ENCODE data around the gene CRB2. TPM values are rescaled to one million over a fixed set of nuclear protein-coding genes. Genes with fewer than 3 reads are reported as not detected.

CRB2 gene
- total and polyA plus RNA-seq, 2 of the 4 experiments (the other 2 are of a cell fraction), result not detected

DNA sequence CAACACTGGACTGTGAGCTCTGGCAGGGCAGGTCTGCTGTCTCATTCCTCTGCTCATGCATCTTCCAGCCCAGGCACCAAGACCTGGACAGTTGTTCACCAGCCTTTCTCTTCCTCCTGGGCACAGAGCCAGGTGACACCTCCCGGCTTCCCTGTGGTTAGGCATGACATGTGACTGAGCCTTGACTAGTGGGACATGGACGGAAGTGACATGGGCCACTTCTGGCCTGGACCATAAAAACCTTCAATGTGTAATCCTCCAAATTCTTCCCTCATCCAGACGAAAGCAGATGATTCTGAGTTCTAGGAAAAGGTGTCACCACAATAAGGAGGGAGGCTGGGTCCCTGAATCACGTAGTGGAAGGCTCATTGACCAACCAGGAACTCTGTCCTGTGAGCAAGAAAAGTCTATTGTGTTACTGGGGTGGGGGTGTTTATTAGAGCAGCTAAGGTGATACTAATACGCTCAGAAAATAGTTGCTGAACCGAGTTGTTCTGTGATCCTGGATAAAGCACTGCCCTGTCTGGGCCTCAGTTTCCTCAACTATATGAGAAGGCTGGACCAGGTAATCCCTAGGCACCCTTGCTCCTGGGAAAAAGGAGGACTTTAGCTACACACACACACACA, 26.6 kb upstream of the CRB2 start:
- Histone ChIP-seq H2AK9ac (replicated peaks; ENCODE audit: low read depth, low read length, poor library complexity) (no peak overlapping the region), H4K20me1 (ENCODE audit: insufficient read depth, low read length) (no peaks in the 10 kb centered on the region), H4K91ac (ENCODE audit: insufficient read depth, low read depth, low read length) (no peak overlapping the region), H3K4me1 (ENCODE audit: control insufficient read depth, insufficient read depth, low read length) (no peaks in the 10 kb centered on the region), H3K27ac (ENCODE audit: insufficient read depth, low read length) (no peak overlapping the region), H3K18ac (ENCODE audit: low read depth, low read length) (no peak overlapping the region), H3K9me1 (ENCODE audit: insufficient read depth, low read length) (no peaks in the 10 kb centered on the region), H3K56ac (ENCODE audit: extremely low read depth, insufficient read depth, low read length) (no peak overlapping the region), H4K5ac (ENCODE audit: low read depth, low read length) (no peak overlapping the region), H2BK120ac (ENCODE audit: low read depth, low read length) (no peak overlapping the region), H3K4me2 (ENCODE audit: low read depth, low read length) (no peak overlapping the region), H3K23ac (ENCODE audit: low read depth, low read length) (no peak overlapping the region), H3K36me3 (ENCODE audit: control insufficient read depth, insufficient read depth, low read length) (no peaks in the 10 kb centered on the region), H2AFZ (replicated peaks; ENCODE audit: low read length, poor library complexity) (no peak overlapping the region), H2BK5ac (ENCODE audit: low read depth, low read length, poor library complexity, severe bottlenecking) (no peak overlapping the region), H3K4ac (ENCODE audit: low read depth, low read length) (no peak overlapping the region), H3K9me3 (ENCODE audit: control insufficient read depth, insufficient read depth, low read length) (no peaks in the 10 kb centered on the region), H3K4me3 (ENCODE audit: insufficient read depth, low read depth, low read length) (no peak overlapping the region), H3K27me3 (ENCODE audit: control insufficient read depth, insufficient read depth, low read length) (peaks cover 20% of the 10 kb centered on the region), H3K14ac (replicated peaks; ENCODE audit: low read depth, low read length) (no peak overlapping the region), H2BK15ac (ENCODE audit: low read depth, low read length) (no peak overlapping the region), H2AK5ac (ENCODE audit: low read depth, low read length) (no peak overlapping the region), H4K8ac (ENCODE audit: low read depth in 2 of 2, low read length in 2 of 2) (no peak overlapping the region), H3K79me1 (ENCODE audit: low read depth in 1 of 2, low read length in 2 of 2) (no peaks in the 10 kb centered on the region), H3K9ac (ENCODE audit: low read depth, low read length) (no peak overlapping the region), H2BK20ac (ENCODE audit: low read depth, low read length) (no peak overlapping the region)
- ATAC-seq (ENCODE audit: low read depth) (no peak), DNase-seq (no peak)
- ChIA-PET CTCF (interaction anchor here (0.5 kb wide), 1 partner anchor 248 kb away, joined by 3 read pairs; no protein-coding TSS in a partner anchor), POLR2A (ENCODE audit: unreplicated experiment) (no interaction called here)
- no TSS peak for BruUV-seq (replicated peaks)
- intact Hi-C loops (cut with micrococcal nuclease) (no loop called here), dilution Hi-C loops (cut with HindIII; ENCODE audit: low sequenced_read_pairs, unreplicated experiment) (no loop called here), in situ Hi-C loops (cut with MboI; ENCODE audit: low sequenced_read_pairs) (loop anchor here (25.0 kb wide), 1 partner anchor 492 kb away; the partner anchor contains the start of gene PDCL)
- no CpG with 5 or more reads among the region's 6 CpGs for WGBS, 2 experiments (ENCODE audit: extremely low coverage in 2 of 2, insufficient read length in 1 of 2)
- TF ChIP-seq FOS (IDR thresholded peaks at IDR 0.05; ENCODE audit: low read depth, low read length) (no peak), MAFK (IDR thresholded peaks at IDR 0.05; ENCODE audit: low read depth, low read length) (no peak), SMC3 (IDR thresholded peaks at IDR 0.05; ENCODE audit: low read depth, low read length) (no peak), MXI1 (IDR thresholded peaks at IDR 0.05; ENCODE audit: borderline replicate concordance, low read depth, low read length) (no peak), POLR2A (IDR thresholded peaks at IDR 0.05; ENCODE audit: low read depth, low read length) (no peak), RAD21 (IDR thresholded peaks at IDR 0.05; ENCODE audit: low read length) (no peak), RCOR1 (IDR thresholded peaks at IDR 0.05; ENCODE audit: insufficient replicate concordance, low read length) (no peak), RFX5 (IDR thresholded peaks at IDR 0.05; ENCODE audit: low read depth, low read length) (no peak), CHD1 (IDR thresholded peaks at IDR 0.05; ENCODE audit: low read depth, low read length) (no peak), BHLHE40 (IDR thresholded peaks at IDR 0.05; ENCODE audit: low read depth, low read length) (no peak), MAZ (IDR thresholded peaks at IDR 0.05; ENCODE audit: borderline replicate concordance, low read depth, low read length) (no peak), CEBPB (IDR thresholded peaks at IDR 0.05; ENCODE audit: low read depth, low read length) (no peak), NFE2L2 (IDR thresholded peaks at IDR 0.05; ENCODE audit: low read depth, low read length) (no peak)
- TF ChIP-seq, protein P1, sequence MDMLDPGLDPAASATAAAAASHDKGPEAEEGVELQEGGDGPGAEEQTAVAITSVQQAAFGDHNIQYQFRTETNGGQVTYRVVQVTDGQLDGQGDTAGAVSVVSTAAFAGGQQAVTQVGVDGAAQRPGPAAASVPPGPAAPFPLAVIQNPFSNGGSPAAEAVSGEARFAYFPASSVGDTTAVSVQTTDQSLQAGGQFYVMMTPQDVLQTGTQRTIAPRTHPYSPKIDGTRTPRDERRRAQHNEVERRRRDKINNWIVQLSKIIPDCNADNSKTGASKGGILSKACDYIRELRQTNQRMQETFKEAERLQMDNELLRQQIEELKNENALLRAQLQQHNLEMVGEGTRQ (IDR thresholded peaks at IDR 0.05; ENCODE audit: low read depth, low read length), result no peak
- TF ChIP-seq, protein P2, sequence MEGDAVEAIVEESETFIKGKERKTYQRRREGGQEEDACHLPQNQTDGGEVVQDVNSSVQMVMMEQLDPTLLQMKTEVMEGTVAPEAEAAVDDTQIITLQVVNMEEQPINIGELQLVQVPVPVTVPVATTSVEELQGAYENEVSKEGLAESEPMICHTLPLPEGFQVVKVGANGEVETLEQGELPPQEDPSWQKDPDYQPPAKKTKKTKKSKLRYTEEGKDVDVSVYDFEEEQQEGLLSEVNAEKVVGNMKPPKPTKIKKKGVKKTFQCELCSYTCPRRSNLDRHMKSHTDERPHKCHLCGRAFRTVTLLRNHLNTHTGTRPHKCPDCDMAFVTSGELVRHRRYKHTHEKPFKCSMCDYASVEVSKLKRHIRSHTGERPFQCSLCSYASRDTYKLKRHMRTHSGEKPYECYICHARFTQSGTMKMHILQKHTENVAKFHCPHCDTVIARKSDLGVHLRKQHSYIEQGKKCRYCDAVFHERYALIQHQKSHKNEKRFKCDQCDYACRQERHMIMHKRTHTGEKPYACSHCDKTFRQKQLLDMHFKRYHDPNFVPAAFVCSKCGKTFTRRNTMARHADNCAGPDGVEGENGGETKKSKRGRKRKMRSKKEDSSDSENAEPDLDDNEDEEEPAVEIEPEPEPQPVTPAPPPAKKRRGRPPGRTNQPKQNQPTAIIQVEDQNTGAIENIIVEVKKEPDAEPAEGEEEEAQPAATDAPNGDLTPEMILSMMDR (conservative IDR thresholded peaks at IDR 0.05; ENCODE audit: low read depth, low read length), result no peak
- TF ChIP-seq, protein P3, sequence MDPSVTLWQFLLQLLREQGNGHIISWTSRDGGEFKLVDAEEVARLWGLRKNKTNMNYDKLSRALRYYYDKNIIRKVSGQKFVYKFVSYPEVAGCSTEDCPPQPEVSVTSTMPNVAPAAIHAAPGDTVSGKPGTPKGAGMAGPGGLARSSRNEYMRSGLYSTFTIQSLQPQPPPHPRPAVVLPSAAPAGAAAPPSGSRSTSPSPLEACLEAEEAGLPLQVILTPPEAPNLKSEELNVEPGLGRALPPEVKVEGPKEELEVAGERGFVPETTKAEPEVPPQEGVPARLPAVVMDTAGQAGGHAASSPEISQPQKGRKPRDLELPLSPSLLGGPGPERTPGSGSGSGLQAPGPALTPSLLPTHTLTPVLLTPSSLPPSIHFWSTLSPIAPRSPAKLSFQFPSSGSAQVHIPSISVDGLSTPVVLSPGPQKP (IDR thresholded peaks at IDR 0.05; ENCODE audit: borderline replicate concordance, low read depth, low read length), result no peak

Measured in IMR-90 (cell line).